Fibroblast of the aortic adventitia (primary cell): ENCODE results near the gene TBX1. TPM values are rescaled to one million over a fixed set of nuclear protein-coding genes. Genes with fewer than 3 reads are reported as not detected.
"Not testable (repeated sequence)": the region's sequence is repeated elsewhere in the genome, so short reads cannot be mapped to it uniquely, and the experiment has no call there.

Experiments
- DNase-seq: peaks from one replicate; pipeline ENCODE4 v3.0.0-alpha.2; 2010; ENCODE audit warnings: low read depth
- H3K4me3 ChIP-seq: 2 replicates; pipeline ENCODE4 v1.5.1; 2011; ENCODE audit warnings: low read depth, mild to moderate bottlenecking, control low read depth, low read length, moderate library complexity
- CTCF ChIP-seq: IDR thresholded peaks from 2 replicates; pipeline ENCODE4 v1.5.1; 2011; ENCODE audit warnings: mild to moderate bottlenecking, low read length, control low read depth, inconsistent platforms; ENCODE audit not compliant: insufficient read depth
- total RNA-seq: library from RNA; depleted of rRNA; stranded (reverse); fragments of >200 nt; gene quantifications from 2 replicates; pipeline ENCODE4 v1.2.3, GENCODE V29; 2012; ENCODE audit warnings: low replicate concordance

TBX1 gene
- total RNA-seq, 1 donor, result 2.8 TPM

DNA sequence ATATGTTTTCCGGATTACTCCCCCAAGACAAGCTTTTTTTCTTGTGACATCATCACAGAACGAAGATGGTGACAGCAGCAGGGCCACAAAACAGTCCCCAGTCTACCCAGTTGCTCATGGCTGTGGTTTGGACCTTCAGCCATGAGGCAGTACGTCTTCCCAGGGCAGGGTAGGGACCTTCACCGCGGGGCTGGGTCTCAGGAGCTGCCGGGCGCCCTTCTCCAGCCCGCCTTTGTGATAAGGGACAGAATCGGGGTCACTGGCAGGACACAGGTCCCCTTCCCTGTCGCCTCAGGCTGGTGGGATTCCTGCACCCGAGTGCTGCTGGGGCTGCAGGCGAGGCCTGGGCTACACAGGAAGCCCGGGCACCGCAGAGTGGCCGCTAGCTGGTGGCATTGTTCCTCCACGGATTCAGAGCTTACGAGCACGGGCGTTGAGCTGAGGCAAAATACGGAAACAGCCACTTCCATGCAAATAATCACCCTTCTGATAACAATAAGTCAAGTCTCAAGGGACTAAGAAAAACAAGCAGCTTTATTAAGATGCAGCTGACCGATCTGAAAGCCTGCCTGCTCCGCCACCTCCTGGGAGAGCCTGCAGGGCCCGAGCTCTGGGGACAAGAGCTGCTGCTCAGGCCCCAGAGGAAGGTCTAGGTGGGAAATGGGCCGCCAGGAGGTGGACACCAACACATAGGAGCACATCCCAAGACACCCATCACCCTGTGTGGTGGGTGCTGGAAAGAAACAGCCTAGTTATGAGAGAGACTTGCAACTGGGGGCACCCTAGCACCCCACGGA lies 12.3 kb downstream of the TBX1 start:
- TF ChIP-seq CTCF, result no peak
- no peak for DNase-seq
- no peak overlapping the region for H3K4me3 ChIP-seq

GRCh38 chr22:19773470-19774040 lies 13.0 kb downstream of the TBX1 start:
- H3K4me3 ChIP-seq, result no peak overlapping the region
- DNase-seq, result no peak
- TF ChIP-seq CTCF, result no peak

DNA sequence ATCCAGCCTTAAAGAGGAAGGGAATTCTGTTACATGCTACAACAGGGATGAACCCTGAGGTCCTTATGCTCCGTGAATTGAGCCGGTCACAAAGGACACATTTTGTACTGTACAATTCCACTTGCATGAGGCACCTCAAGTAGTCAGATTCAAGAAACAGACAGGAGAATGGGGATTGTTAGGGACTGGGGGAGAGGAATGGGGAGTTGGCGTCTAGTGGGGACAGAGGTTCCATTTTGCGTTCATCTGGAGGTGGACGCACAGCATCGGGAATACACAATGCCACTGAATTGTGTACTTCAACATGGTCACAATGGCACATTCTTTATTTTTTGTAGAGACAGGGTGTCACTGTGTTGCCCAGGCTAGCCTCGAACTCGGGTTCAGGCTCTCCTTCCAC lies 14.1 kb downstream of the TBX1 start:
- no peak overlapping the region for H3K4me3 ChIP-seq
- TF ChIP-seq CTCF, result no peak
- no peak for DNase-seq

GRCh38 chr22:19775496-19776325 lies 15.1 kb downstream of the TBX1 start:
- no peak overlapping the region for H3K4me3 ChIP-seq
- no peak for TF ChIP-seq CTCF

GRCh38 chr22:19776433-19777031 lies 16.0 kb downstream of the TBX1 start:
- no peak overlapping the region for H3K4me3 ChIP-seq
- no peak for TF ChIP-seq CTCF

More at GRCh38 chr22:19775496-19776325, 15.1 kb downstream of the TBX1 start:
- DNase-seq, result no peak

GRCh38 chr22:19777192-19777591 lies 16.6 kb downstream of the TBX1 start:
- not testable (repeated sequence) for DNase-seq, H3K4me3 ChIP-seq

More at GRCh38 chr22:19776433-19777031, 16.0 kb downstream of the TBX1 start:
- DNase-seq, result peak; percentile 39

- no peak overlapping the region for H3K4me3 ChIP-seq
- DNase-seq, result no peak
- TF ChIP-seq CTCF, result no peak
Measured at GRCh38 chr22:19779011-19779421, 18.4 kb downstream of the TBX1 start.
